K562 (cell line): ENCODE results near the gene HGS. TPM values are rescaled to one million over a fixed set of nuclear protein-coding genes. Genes with fewer than 3 reads are reported as not detected.
A peak's percentile ranks its signal among the peaks of the same experiment; 100 is the strongest.

Source experiments
- CREB1 ChIP-seq, 2 experiments: sonication (generic) in 1 of 2; formaldehyde crosslinking in 1 of 2; IDR thresholded peaks; 2 replicates each; pipeline versions ENCODE4 v1.6.1 to v1.8.0; 2012 to 2022; ENCODE audit warnings: inconsistent platforms in 1 of 2, mild to moderate bottlenecking in 1 of 2, missing genetic modification reagents in 1 of 2, moderate library complexity in 1 of 2
- CTCFL ChIP-seq: IDR thresholded peaks from 2 replicates; pipeline ENCODE4 v1.6.1; 2011; ENCODE audit warnings: borderline replicate concordance, low read depth, mild to moderate bottlenecking, moderate library complexity, low read length; ENCODE audit not compliant: insufficient read depth, poor library complexity, severe bottlenecking
- GTF2F1 ChIP-seq: IDR thresholded peaks from 2 replicates; pipeline ENCODE4 v1.6.1; 2011; ENCODE audit warnings: low read depth, low read length, improper control_type of control experiment
- ID3 ChIP-seq, 2 experiments: fragments of 250-450 bp in 1 of 2; fragments of 450-650 bp in 1 of 2; sonication (Bioruptor Pico) in 1 of 2; IDR thresholded peaks; 2 replicates each; pipeline versions ENCODE4 v1.6.1 to v1.8.0; 2016 to 2021; ENCODE audit warnings: mild to moderate bottlenecking in 2 of 2, moderate library complexity in 2 of 2, missing compliant biosample characterization in 1 of 2, missing genetic modification characterization in 1 of 2
- KDM5B ChIP-seq: fragments of 200-600 bp; sonication (generic); IDR thresholded peaks from 2 replicates; pipeline ENCODE4 v1.6.1; 2012; ENCODE audit warnings: low read depth, mild to moderate bottlenecking, moderate library complexity, low read length, control low read depth, inconsistent platforms; ENCODE audit not compliant: insufficient replicate concordance
- MTA3 ChIP-seq: fragments of 450-650 bp; formaldehyde crosslinking; IDR thresholded peaks from 2 replicates; pipeline ENCODE4 v1.6.1; 2017; ENCODE audit warnings: mild to moderate bottlenecking, borderline replicate concordance
- MYNN ChIP-seq, 2 experiments: sonication (generic); formaldehyde crosslinking in 1 of 2; IDR thresholded peaks; 2 replicates each; pipeline versions ENCODE4 v1.5.0 to v1.6.1; 2016 to 2020; ENCODE audit warnings: antibody characterized with exemption in 1 of 2, missing genetic modification reagents in 1 of 2
- POLR2AphosphoS2 ChIP-seq: IDR thresholded peaks from 2 replicates; pipeline ENCODE4 v1.6.1; 2012; ENCODE audit warnings: low read length, improper control_type of control experiment
- PTRF ChIP-seq: fragments of 450-650 bp; IDR thresholded peaks from 2 replicates; pipeline ENCODE4 v1.6.1; 2016; ENCODE audit warnings: mild to moderate bottlenecking, missing genetic modification characterization, missing compliant biosample characterization
- SIN3A ChIP-seq, 2 experiments: fragments of 150-350 bp in 1 of 2; IDR thresholded peaks; 2 replicates each; pipeline ENCODE4 v1.6.1; 2011 to 2016; ENCODE audit warnings: borderline replicate concordance in 2 of 2, low read depth in 2 of 2, low read length in 2 of 2, mild to moderate bottlenecking in 2 of 2, moderate library complexity in 2 of 2; ENCODE audit not compliant: control insufficient read depth in 1 of 2
- SUPT5H ChIP-seq: fragments of 450-650 bp; IDR thresholded peaks from 2 replicates; pipeline ENCODE4 v1.6.1; 2016
- TFAP4 ChIP-seq: sonication (generic); formaldehyde crosslinking; IDR thresholded peaks from 2 replicates; pipeline ENCODE4 v1.8.0; 2022; ENCODE audit warnings: missing genetic modification reagents, mild to moderate bottlenecking, moderate library complexity, borderline replicate concordance
- ZBTB33 ChIP-seq: sonication (generic); formaldehyde crosslinking; IDR thresholded peaks from 2 replicates; pipeline ENCODE4 v1.8.1; 2023; ENCODE audit warnings: mild to moderate bottlenecking, missing genetic modification reagents
- ZBTB9 ChIP-seq: fragments of 450-650 bp; formaldehyde crosslinking; IDR thresholded peaks from 2 replicates; pipeline ENCODE4 v1.4.0; 2020; ENCODE audit warnings: mild to moderate bottlenecking, moderate library complexity
- ZC3H4 ChIP-seq: sonication (generic); formaldehyde crosslinking; IDR thresholded peaks from 2 replicates; pipeline ENCODE4 v1.9.0; 2021; ENCODE audit warnings: missing genetic modification reagents, borderline replicate concordance
- ZNF77 ChIP-seq: fragments of 250-450 bp; sonication (Bioruptor Pico); IDR thresholded peaks from 2 replicates; pipeline ENCODE4 v1.5.0; 2020
- polyA plus RNA-seq, 8 experiments: library from polyadenylated mRNA; depleted of rRNA in 4 of 8; stranded (reverse) in 5 of 8; unstranded in 3 of 8; fragments of >200 nt; fragmentation: Nextera tagmentation in 2 of 8; fragmentation: Illumina TruSeq in 1 of 8; extraction: Ambion mirVana in 2 of 8; extraction: Trizol in 1 of 8; gene quantifications; 2 replicates each; pipeline versions ENCODE4 v1.2.1 to v1.2.3, GENCODE V29; 2011 to 2014; ENCODE audit warnings: inconsistent platforms in 1 of 8, missing spikeins in 1 of 8
- total RNA-seq, 7 experiments: library from RNA; depleted of rRNA in 6 of 7; stranded (reverse); fragments of >200 nt in 6 of 7; fragmentation: Illumina TruSeq in 2 of 7; extraction: Trizol in 2 of 7; gene quantifications; 2 replicates each; pipeline versions ENCODE4 v1.2.1 to v1.2.3, GENCODE V29; 2011 to 2021; ENCODE audit warnings: low replicate concordance in 1 of 7

Gene HGS
- total and polyA plus RNA-seq, 9 of the 15 experiments (the other 6 are each of a cell fraction or from before 2014, with no cell fraction given): 3.9 to 176 (median 77.1) TPM

- TF ChIP-seq SIN3A (IDR thresholded peaks at IDR 0.05; ENCODE audit: borderline replicate concordance in 2 of 2, control insufficient read depth in 1 of 2, low read depth in 2 of 2, low read length in 2 of 2): peak in 1 of 2 experiments; percentile 33; a peak in 1 of 4 replicates
- TF ChIP-seq CTCFL: peak; percentile 24
- TF ChIP-seq ID3 (CRISPR knock-in tag; IDR thresholded peaks at IDR 0.05): no peak
- no peak for TF ChIP-seq ID3 (tag; IDR thresholded peaks at IDR 0.05)
- peak; percentile 31; the same call in 1 of the 2 replicates for TF ChIP-seq MYNN (IDR thresholded peaks at IDR 0.05)
- no peak for TF ChIP-seq MYNN (CRISPR knock-in tag; IDR thresholded peaks at IDR 0.05)
- no peak for TF ChIP-seq PTRF
- peak; percentile 62; the same call in 1 of the 2 replicates for TF ChIP-seq ZC3H4 (CRISPR knock-in tag)
- 0 out of 2 replicates have a peak, but pooled peaks have one; percentile 24 for TF ChIP-seq TFAP4
- TF ChIP-seq GTF2F1: no peak
- no peak for TF ChIP-seq ZNF77 (CRISPR knock-in tag)
- peak; percentile 23 for TF ChIP-seq KDM5B
- TF ChIP-seq ZBTB33 (CRISPR knock-in tag): peak; percentile 12; the same call in 1 of the 2 replicates
- no peak for TF ChIP-seq CREB1 (IDR thresholded peaks at IDR 0.05)
- peak; percentile 39; the same call in 1 of the 2 replicates for TF ChIP-seq CREB1 (CRISPR knock-in tag; IDR thresholded peaks at IDR 0.05)
- peak; percentile 70; the same call in 1 of the 2 replicates for TF ChIP-seq MTA3
- TF ChIP-seq ZBTB9 (CRISPR knock-in tag): 0 out of 2 replicates have a peak, but pooled peaks have one; percentile 21
- TF ChIP-seq POLR2AphosphoS2: peak; percentile 63; the same call in 1 of the 2 replicates
- peak; percentile 52 for TF ChIP-seq SUPT5H
Measured at GRCh38 chr17:81701288-81702071, 17.7 kb downstream of the HGS start (continued).
